Measurements from ENCODE around the gene COPG2. TPM values are rescaled to one million over a fixed set of nuclear protein-coding genes. Genes with fewer than 3 reads are reported as not detected.

The COPG2 gene
- total RNA-seq, 1 donor from 2014 or later: 20.6 TPM

DNA sequence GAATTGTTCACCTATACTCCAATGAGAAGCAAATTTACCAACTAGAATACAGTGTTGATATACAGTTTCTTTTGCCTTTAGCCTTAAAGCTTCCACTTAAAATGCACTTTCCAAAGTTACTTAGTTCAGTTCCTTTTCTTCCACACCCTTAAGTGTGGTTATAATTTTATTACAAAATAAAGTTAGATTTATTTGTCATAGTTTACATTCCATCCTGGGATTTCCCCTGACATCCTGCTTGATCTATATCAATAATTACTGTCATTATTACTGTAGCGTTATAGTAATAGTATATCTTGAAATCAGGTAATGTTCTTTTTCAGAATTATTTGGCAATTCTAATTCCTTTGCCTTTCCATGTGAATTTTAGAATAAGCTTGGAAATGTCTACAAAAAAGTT, 199.9 kb downstream of the COPG2 start:
- H3K27ac ChIP-seq (ENCODE audit: low read depth, low read length): no peak overlapping the region
- H2AFZ ChIP-seq (ENCODE audit: low read depth, low read length): no peak overlapping the region
- TF ChIP-seq EZH2 (IDR thresholded peaks at IDR 0.05; ENCODE audit: insufficient read depth, low read length): no peak
- TF ChIP-seq, protein P1, sequence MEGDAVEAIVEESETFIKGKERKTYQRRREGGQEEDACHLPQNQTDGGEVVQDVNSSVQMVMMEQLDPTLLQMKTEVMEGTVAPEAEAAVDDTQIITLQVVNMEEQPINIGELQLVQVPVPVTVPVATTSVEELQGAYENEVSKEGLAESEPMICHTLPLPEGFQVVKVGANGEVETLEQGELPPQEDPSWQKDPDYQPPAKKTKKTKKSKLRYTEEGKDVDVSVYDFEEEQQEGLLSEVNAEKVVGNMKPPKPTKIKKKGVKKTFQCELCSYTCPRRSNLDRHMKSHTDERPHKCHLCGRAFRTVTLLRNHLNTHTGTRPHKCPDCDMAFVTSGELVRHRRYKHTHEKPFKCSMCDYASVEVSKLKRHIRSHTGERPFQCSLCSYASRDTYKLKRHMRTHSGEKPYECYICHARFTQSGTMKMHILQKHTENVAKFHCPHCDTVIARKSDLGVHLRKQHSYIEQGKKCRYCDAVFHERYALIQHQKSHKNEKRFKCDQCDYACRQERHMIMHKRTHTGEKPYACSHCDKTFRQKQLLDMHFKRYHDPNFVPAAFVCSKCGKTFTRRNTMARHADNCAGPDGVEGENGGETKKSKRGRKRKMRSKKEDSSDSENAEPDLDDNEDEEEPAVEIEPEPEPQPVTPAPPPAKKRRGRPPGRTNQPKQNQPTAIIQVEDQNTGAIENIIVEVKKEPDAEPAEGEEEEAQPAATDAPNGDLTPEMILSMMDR (IDR thresholded peaks at IDR 0.05; ENCODE audit: insufficient read depth, low read depth, low read length): no peak
- no peaks in the 10 kb centered on the region for H3K36me3 ChIP-seq (ENCODE audit: insufficient read depth, low read length)
- no peaks in the 10 kb centered on the region for H3K4me1 Mint-ChIP-seq (ENCODE audit: low read depth, unreplicated experiment)
- H3K36me3 Mint-ChIP-seq (ENCODE audit: low read depth, unreplicated experiment): no peaks in the 10 kb centered on the region
- H3K9ac ChIP-seq (ENCODE audit: low read length): no peak overlapping the region
- FAIRE-seq (no peak), DNase-seq (ENCODE audit: low read depth) (no peak)
- no peaks in the 10 kb centered on the region for H3K9me3 Mint-ChIP-seq (ENCODE audit: unreplicated experiment)
- no peak overlapping the region for H3K27ac Mint-ChIP-seq (ENCODE audit: unreplicated experiment)
- no peaks in the 10 kb centered on the region for H3K79me2 ChIP-seq (ENCODE audit: insufficient read depth, low read length)
- H3K27me3 ChIP-seq (ENCODE audit: insufficient read depth, low read length): no peaks in the 10 kb centered on the region
- no peak overlapping the region for H3K4me3 ChIP-seq (ENCODE audit: insufficient read depth, low read depth, low read length)
- H3K27me3 Mint-ChIP-seq (ENCODE audit: low read depth, unreplicated experiment): peaks cover 2% of the 10 kb centered on the region
- H3K4me1 ChIP-seq (ENCODE audit: insufficient read depth, low read length): no peaks in the 10 kb centered on the region
- H3K4me3 Mint-ChIP-seq (ENCODE audit: unreplicated experiment): no peak overlapping the region
- no peak overlapping the region for H3K4me2 ChIP-seq (ENCODE audit: low read length)
- no peaks in the 10 kb centered on the region for H4K20me1 ChIP-seq (ENCODE audit: insufficient read depth, low read length)
- no peaks in the 10 kb centered on the region for H3K9me3 ChIP-seq (ENCODE audit: insufficient read depth, low read depth, low read length)

DNA sequence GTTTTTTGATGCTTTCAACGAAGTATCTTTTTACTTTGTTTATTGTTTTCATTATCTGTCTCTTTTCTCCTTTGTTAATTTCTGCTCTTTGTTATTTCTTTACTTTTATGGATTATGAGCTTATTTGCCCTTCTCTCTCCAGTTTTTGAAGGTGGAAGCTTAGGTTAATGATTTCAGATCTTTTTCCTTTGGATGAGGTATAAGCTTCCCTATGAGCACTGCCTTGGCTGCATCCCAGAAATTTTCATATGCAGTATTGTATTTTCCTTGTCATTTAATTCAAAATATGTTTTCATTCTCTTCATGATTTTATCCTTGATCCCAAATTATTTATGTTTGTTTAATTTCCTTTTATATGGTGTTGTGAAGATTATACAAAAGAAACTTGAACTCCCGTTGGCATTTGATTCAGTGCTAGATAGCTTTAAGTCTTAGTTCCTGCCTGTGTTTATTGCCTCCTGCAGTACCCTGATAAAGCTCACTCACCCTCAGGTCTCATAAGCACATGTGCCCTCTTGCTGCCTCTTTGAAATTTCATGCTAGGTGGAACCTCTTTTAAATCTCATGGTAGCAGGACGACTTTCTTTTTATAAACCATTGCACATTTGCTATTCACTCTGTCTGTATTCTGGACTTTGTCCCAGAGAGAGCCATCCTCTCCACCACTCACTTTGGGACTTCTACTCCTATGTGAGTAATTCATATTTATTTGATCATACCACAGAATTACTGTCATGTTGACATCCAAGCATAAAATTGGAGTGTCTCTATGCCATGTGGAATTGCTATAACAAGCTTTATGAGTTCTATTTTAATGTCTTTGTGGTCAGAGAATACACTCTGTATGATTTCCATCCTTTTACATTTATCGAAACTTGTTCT, 204.8 kb downstream of the COPG2 start:
- H3K4me1 ChIP-seq (ENCODE audit: insufficient read depth, low read length): no peaks in the 10 kb centered on the region
- no peak for TF ChIP-seq EZH2 (IDR thresholded peaks at IDR 0.05; ENCODE audit: insufficient read depth, low read length)
- TF ChIP-seq, protein P1 (IDR thresholded peaks at IDR 0.05; ENCODE audit: insufficient read depth, low read depth, low read length): no peak
- no peaks in the 10 kb centered on the region for H3K36me3 Mint-ChIP-seq (ENCODE audit: low read depth, unreplicated experiment)
- H3K4me3 ChIP-seq (ENCODE audit: insufficient read depth, low read depth, low read length): no peak overlapping the region
- no peak overlapping the region for H2AFZ ChIP-seq (ENCODE audit: low read depth, low read length)
- peaks cover 10% of the 10 kb centered on the region for H3K9me3 Mint-ChIP-seq (ENCODE audit: unreplicated experiment)
- H3K4me3 Mint-ChIP-seq (ENCODE audit: unreplicated experiment): no peak overlapping the region
- no peak overlapping the region for H3K27ac Mint-ChIP-seq (ENCODE audit: unreplicated experiment)
- no peaks in the 10 kb centered on the region for H3K36me3 ChIP-seq (ENCODE audit: insufficient read depth, low read length)
- no peak overlapping the region for H3K4me2 ChIP-seq (ENCODE audit: low read length)
- peaks cover 2% of the 10 kb centered on the region for H3K27me3 Mint-ChIP-seq (ENCODE audit: low read depth, unreplicated experiment)
- no peak for DNase-seq (ENCODE audit: low read depth)
- no peaks in the 10 kb centered on the region for H4K20me1 ChIP-seq (ENCODE audit: insufficient read depth, low read length)
- peak; percentile 17 for FAIRE-seq
- H3K9me3 ChIP-seq (ENCODE audit: insufficient read depth, low read depth, low read length): no peaks in the 10 kb centered on the region
- no peak overlapping the region for H3K9ac ChIP-seq (ENCODE audit: low read length)
- no peaks in the 10 kb centered on the region for H3K4me1 Mint-ChIP-seq (ENCODE audit: low read depth, unreplicated experiment)
- no peak overlapping the region for H3K27ac ChIP-seq (ENCODE audit: low read depth, low read length)
- no peaks in the 10 kb centered on the region for H3K79me2 ChIP-seq (ENCODE audit: insufficient read depth, low read length)
- no peaks in the 10 kb centered on the region for H3K27me3 ChIP-seq (ENCODE audit: insufficient read depth, low read length)

- TF ChIP-seq, protein P1 (IDR thresholded peaks at IDR 0.05; ENCODE audit: insufficient read depth, low read depth, low read length): no peak
- TF ChIP-seq EZH2 (IDR thresholded peaks at IDR 0.05; ENCODE audit: insufficient read depth, low read length): no peak
- no peak overlapping the region for H2AFZ ChIP-seq (ENCODE audit: low read depth, low read length)
Observed at GRCh38 chr7:130461272-130461671, 207.3 kb downstream of the COPG2 start.

More at GRCh38 chr7:130461272-130461671, 207.3 kb downstream of the COPG2 start:
- Histone ChIP-seq H3K4me1 (ENCODE audit: insufficient read depth, low read length) (no peaks in the 10 kb centered on the region), H3K79me2 (ENCODE audit: insufficient read depth, low read length) (no peaks in the 10 kb centered on the region), H3K36me3 (ENCODE audit: insufficient read depth, low read length) (no peaks in the 10 kb centered on the region), H3K27ac (ENCODE audit: low read depth, low read length) (no peak overlapping the region), H3K9me3 (ENCODE audit: insufficient read depth, low read depth, low read length) (no peaks in the 10 kb centered on the region), H3K9ac (ENCODE audit: low read length) (no peak overlapping the region), H3K27me3 (ENCODE audit: insufficient read depth, low read length) (no peaks in the 10 kb centered on the region), H3K4me2 (ENCODE audit: low read length) (no peak overlapping the region), H4K20me1 (ENCODE audit: insufficient read depth, low read length) (no peaks in the 10 kb centered on the region), H3K4me3 (ENCODE audit: insufficient read depth, low read depth, low read length) (no peak overlapping the region)
- DNase-seq (ENCODE audit: low read depth) (no peak), FAIRE-seq (no peak)
- Mint-ChIP-seq H3K27me3 (ENCODE audit: low read depth, unreplicated experiment) (no peaks in the 10 kb centered on the region), H3K27ac (ENCODE audit: unreplicated experiment) (no peak overlapping the region), H3K36me3 (ENCODE audit: low read depth, unreplicated experiment) (no peaks in the 10 kb centered on the region), H3K4me3 (ENCODE audit: unreplicated experiment) (no peak overlapping the region), H3K9me3 (ENCODE audit: unreplicated experiment) (peaks cover 13% of the 10 kb centered on the region), H3K4me1 (ENCODE audit: low read depth, unreplicated experiment) (no peaks in the 10 kb centered on the region)
